Smooth muscle cell (in vitro differentiated cells): Measurements from ENCODE around the gene BAIAP2L2. TPM values are rescaled to one million over a fixed set of nuclear protein-coding genes. Genes with fewer than 3 reads are reported as not detected.

Experiments
- DNase-seq: peaks from one replicate; lab custom pipeline; 2025; ENCODE audit not compliant: unreplicated experiment; lab: John Stamatoyannopoulos, UW
- H2AFZ ChIP-seq: fragments of 200-600 bp; sonication (generic); 2 replicates; pipeline ENCODE4 v1.6.0; 2016; ENCODE audit warnings: antibody characterized with exemption, low read depth, mild to moderate bottlenecking
- H3F3A ChIP-seq: fragments of 200-600 bp; sonication (generic); 2 replicates; pipeline ENCODE4 v1.6.0; 2017; ENCODE audit warnings: antibody characterized with exemption, low read depth
- H3K27ac ChIP-seq: fragments of 200-600 bp; sonication (generic); 2 replicates; pipeline ENCODE4 v1.5.1; 2016; ENCODE audit warnings: low read depth, mild to moderate bottlenecking
- H3K27me3 ChIP-seq: fragments of 200-600 bp; sonication (generic); 2 replicates; pipeline ENCODE4 v1.6.1; 2016; ENCODE audit warnings: low read depth, mild to moderate bottlenecking
- H3K36me3 ChIP-seq: fragments of 200-600 bp; sonication (generic); 2 replicates; pipeline ENCODE4 v1.5.1; 2016; ENCODE audit warnings: low read depth
- H3K4me1 ChIP-seq: fragments of 200-600 bp; sonication (generic); 2 replicates; pipeline ENCODE4 v1.5.1; 2016; ENCODE audit warnings: low read depth
- H3K4me2 ChIP-seq: fragments of 200-600 bp; sonication (generic); 2 replicates; pipeline ENCODE4 v1.6.0; 2016; ENCODE audit warnings: mild to moderate bottlenecking
- H3K4me3 ChIP-seq: fragments of 200-600 bp; sonication (generic); 2 replicates; pipeline ENCODE4 v1.5.1; 2016; ENCODE audit warnings: mild to moderate bottlenecking
- H3K79me2 ChIP-seq: fragments of 200-600 bp; sonication (generic); 2 replicates; pipeline ENCODE4 v1.6.0; 2016; ENCODE audit warnings: low read depth, mild to moderate bottlenecking
- H3K9ac ChIP-seq: fragments of 200-600 bp; sonication (generic); 2 replicates; pipeline ENCODE4 v1.6.0; 2016; ENCODE audit warnings: low read depth
- H3K9me3 ChIP-seq: fragments of 200-600 bp; sonication (generic); replicated peaks from 2 replicates; pipeline ENCODE4 v1.5.1; 2016; ENCODE audit warnings: low read depth
- H4K20me1 ChIP-seq: fragments of 200-600 bp; sonication (generic); 2 replicates; pipeline ENCODE4 v1.6.0; 2016; ENCODE audit warnings: low read depth
- WGBS: methylation state at CpG from one replicate; pipeline ENCODE4 v1.1.7; 2016; ENCODE audit warnings: low lambda C conversion rate; 5-methylcytosine and 5-hydroxymethylcytosine counted together
- polyA plus RNA-seq: library from polyadenylated mRNA; unstranded; fragments of >200 nt; fragmentation: Nextera tagmentation; extraction: Ambion mirVana; gene quantifications from 2 replicates; pipeline ENCODE4 v1.2.1, GENCODE V29; 2016
- total RNA-seq: library from RNA; depleted of rRNA; stranded (reverse); fragments of >200 nt; gene quantifications from 2 replicates; pipeline ENCODE4 v1.2.3, GENCODE V29; 2014
- TF ChIP-seq, protein P1 (sequence below): fragments of 200-600 bp; sonication (generic); IDR thresholded peaks from 2 replicates; pipeline ENCODE4 v1.5.1; 2017; ENCODE audit warnings: borderline replicate concordance, mild to moderate bottlenecking, antibody characterized with exemption; ENCODE audit not compliant: insufficient read depth, poor library complexity, severe bottlenecking

BAIAP2L2 gene
- total and polyA plus RNA-seq, 2 experiments from 2014 or later = 0.13 to 1.3 TPM

DNA sequence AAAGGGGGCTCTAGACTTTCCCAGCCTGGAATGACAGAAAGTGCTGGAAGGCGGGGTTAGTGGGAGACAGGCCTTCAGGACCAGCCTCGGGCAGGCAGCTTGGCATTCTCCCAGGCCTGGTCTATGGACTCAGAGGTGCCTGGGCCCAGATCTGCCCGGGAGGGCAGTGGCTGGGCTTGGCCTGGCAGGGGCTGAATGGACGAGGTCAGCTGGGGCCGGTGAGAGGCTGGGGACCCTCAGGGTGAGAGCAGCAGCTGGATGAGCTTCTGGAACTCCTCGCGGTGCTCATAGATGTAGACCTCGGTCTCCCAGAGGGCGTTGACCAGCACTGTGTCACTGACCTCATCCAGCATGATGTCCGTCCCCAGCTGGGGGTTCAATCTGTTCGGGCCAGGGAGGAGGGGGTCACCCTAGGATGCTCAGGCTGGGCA is 1.5 kb upstream of the BAIAP2L2 start:
- H3F3A ChIP-seq = no peaks in the 10 kb centered on the region
- no peaks in the 10 kb centered on the region for H3K27me3 ChIP-seq
- TF ChIP-seq, protein P1, sequence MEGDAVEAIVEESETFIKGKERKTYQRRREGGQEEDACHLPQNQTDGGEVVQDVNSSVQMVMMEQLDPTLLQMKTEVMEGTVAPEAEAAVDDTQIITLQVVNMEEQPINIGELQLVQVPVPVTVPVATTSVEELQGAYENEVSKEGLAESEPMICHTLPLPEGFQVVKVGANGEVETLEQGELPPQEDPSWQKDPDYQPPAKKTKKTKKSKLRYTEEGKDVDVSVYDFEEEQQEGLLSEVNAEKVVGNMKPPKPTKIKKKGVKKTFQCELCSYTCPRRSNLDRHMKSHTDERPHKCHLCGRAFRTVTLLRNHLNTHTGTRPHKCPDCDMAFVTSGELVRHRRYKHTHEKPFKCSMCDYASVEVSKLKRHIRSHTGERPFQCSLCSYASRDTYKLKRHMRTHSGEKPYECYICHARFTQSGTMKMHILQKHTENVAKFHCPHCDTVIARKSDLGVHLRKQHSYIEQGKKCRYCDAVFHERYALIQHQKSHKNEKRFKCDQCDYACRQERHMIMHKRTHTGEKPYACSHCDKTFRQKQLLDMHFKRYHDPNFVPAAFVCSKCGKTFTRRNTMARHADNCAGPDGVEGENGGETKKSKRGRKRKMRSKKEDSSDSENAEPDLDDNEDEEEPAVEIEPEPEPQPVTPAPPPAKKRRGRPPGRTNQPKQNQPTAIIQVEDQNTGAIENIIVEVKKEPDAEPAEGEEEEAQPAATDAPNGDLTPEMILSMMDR = no peak
- no peaks in the 10 kb centered on the region for H3K9me3 ChIP-seq
- DNase-seq = no peak
- H3K9ac ChIP-seq = no peak overlapping the region
- H3K4me3 ChIP-seq = no peak overlapping the region
- H4K20me1 ChIP-seq = no peaks in the 10 kb centered on the region
- no peaks in the 10 kb centered on the region for H3K79me2 ChIP-seq
- WGBS = 93% methylated on average over 11 of the region's 11 CpGs
- no peaks in the 10 kb centered on the region for H3K4me1 ChIP-seq
- H3K4me2 ChIP-seq = no peak overlapping the region
- H3K36me3 ChIP-seq = no peaks in the 10 kb centered on the region
- H2AFZ ChIP-seq = no peak overlapping the region
- no peak overlapping the region for H3K27ac ChIP-seq

DNA sequence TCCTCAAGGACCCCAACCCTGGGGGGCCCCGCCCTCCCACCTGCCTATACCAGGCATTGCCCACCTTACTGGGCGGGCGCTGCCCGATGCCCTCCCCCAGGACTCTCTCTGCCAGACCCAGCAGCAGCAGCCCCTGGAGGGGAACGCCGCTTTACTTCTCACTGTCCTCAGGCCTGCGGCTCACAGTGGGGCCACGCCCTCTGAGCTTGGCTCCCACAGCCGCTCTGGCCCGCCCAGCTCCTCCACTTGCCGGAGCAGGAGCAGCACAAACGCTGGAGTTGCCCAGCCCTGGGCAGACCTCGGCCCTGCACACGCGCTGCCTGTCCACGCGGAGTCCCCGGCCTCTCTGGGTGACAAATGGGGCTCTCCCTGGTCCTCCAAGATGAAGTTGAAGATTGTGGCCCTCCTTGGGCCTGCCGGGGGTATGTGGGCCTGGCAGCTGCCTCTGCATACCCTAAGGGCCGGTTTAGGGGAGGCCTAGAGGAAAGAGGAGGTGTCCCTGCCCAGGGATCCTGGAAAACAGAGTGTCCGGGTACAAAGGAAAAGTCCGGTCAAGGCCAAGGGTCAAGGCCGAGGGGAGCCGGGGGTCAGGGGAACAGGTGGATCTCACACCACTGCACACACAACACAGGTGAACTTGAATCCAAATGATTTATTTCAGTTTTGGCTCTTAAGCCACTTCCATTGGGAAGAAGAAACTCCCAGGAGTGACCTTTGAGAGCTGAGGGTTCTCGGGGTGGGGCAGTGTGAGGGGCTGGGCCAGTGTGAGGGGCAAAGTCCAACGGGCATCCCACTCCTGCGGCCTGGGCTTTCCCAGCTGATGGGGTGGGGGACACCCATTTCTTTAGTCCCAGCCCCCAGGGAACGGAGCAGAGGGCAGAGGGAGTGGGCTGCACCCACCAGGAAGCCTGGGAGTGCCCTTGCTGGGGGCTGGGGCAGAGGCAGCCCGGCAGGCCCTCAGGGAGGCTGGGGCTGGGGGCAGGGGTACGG is 674 bp upstream of the BAIAP2L2 start:
- 83% methylated on average over 29 of the region's 30 CpGs for WGBS
- no peaks in the 10 kb centered on the region for H3F3A ChIP-seq
- no peaks in the 10 kb centered on the region for H3K79me2 ChIP-seq
- no peaks in the 10 kb centered on the region for H3K9me3 ChIP-seq
- H2AFZ ChIP-seq = no peak overlapping the region
- no peaks in the 10 kb centered on the region for H3K27me3 ChIP-seq
- TF ChIP-seq, protein P1 = no peak
- H3K4me2 ChIP-seq = no peak overlapping the region
- DNase-seq = no peak
- H3K36me3 ChIP-seq = no peaks in the 10 kb centered on the region
- no peaks in the 10 kb centered on the region for H4K20me1 ChIP-seq
- no peak overlapping the region for H3K27ac ChIP-seq
- no peaks in the 10 kb centered on the region for H3K4me1 ChIP-seq
- no peak overlapping the region for H3K4me3 ChIP-seq
- H3K9ac ChIP-seq = no peak overlapping the region

DNA sequence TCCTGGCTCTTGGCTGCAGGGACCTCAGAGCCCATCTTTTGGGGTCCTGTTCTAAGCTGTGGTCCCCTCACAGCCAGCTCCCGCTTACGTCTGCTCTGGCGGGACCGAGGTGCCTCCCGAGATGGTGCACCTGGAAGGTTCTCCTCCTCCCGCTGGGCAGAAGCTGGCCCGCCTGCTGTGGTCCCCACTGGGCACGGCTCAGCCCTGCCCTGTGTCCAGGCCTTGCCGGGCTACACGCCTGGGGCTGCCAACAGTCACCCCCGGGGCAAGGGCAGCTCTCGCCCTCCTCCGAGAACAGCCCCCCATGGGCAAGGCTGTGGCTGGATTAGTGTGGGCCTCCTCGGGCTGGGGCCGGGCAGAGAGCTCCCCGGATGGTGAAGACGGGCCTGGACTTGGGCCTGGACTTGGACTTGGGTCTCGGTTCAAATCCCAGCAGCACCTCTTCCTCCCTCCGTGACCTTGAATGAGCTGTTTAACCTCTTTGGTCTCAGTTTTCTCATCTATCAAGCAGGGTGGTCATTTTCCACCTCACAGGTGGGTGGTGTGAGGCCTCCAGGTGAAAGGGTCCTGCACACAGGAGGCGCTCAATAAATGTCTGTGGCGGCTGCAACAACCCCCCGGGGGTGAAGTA is 998 bp downstream of the BAIAP2L2 start:
- no peaks in the 10 kb centered on the region for H3K36me3 ChIP-seq
- 91% methylated on average over 22 of the region's 22 CpGs for WGBS
- no peaks in the 10 kb centered on the region for H3K27me3 ChIP-seq
- no peak overlapping the region for H3K9ac ChIP-seq
- H3K4me3 ChIP-seq = no peak overlapping the region
- TF ChIP-seq, protein P1 = no peak
- no peak overlapping the region for H2AFZ ChIP-seq
- H4K20me1 ChIP-seq = no peaks in the 10 kb centered on the region
- no peaks in the 10 kb centered on the region for H3K9me3 ChIP-seq
- H3K4me1 ChIP-seq = no peaks in the 10 kb centered on the region
- no peak overlapping the region for H3K4me2 ChIP-seq
- no peaks in the 10 kb centered on the region for H3F3A ChIP-seq
- no peak for DNase-seq
- H3K27ac ChIP-seq = no peak overlapping the region
- H3K79me2 ChIP-seq = no peaks in the 10 kb centered on the region
